Tibial nerve (tissue), 3 donors: ENCODE results near the gene ABHD10.

Experiments
- CTCF ChIP-seq, 5 experiments: fragments of 200-600 bp in 3 of 5; fragments of 450-650 bp in 2 of 5; sonication (generic) in 3 of 5; IDR thresholded peaks; one replicate each; pipeline ENCODE4 v1.5.1; 2016 to 2019; ENCODE audit warnings: antibody characterized with exemption in 5 of 5, mild to moderate bottlenecking in 3 of 5, moderate library complexity in 2 of 5
- POLR2A ChIP-seq, 2 donors: fragments of 450-650 bp; IDR thresholded peaks; one replicate each; pipeline ENCODE4 v1.6.1; 2017; ENCODE audit warnings: antibody characterized with exemption in 2 of 2, mild to moderate bottlenecking in 2 of 2, moderate library complexity in 2 of 2

- TF ChIP-seq CTCF (IDR thresholded peaks at IDR 0.05) (no peak), POLR2A (IDR thresholded peaks at IDR 0.05) (no peak)
Measured at GRCh38 chr3:111944372-111944771, 34.5 kb upstream of the ABHD10 start.
